Mesothelial cell of epicardium (in vitro differentiated cells): ENCODE data around the gene TEF. TPM values are rescaled to one million over a fixed set of nuclear protein-coding genes. Genes with fewer than 3 reads are reported as not detected.
"Not testable (repeated sequence)": the region's sequence is repeated elsewhere in the genome, so short reads cannot be mapped to it uniquely, and the experiment has no call there.

Source experiments
- DNase-seq, 2 experiments: peaks; one replicate each; pipeline ENCODE4 v3.0.0; 2021; ENCODE audit warnings: low spot score in 2 of 2; ENCODE audit not compliant: unreplicated experiment in 2 of 2
- H3K27ac Mint-ChIP-seq: 2 replicates; pipeline ENCODE4 v1.8.0; 2021; ENCODE audit warnings: mixed read lengths
- H3K27me3 Mint-ChIP-seq: 2 replicates; pipeline ENCODE4 v1.8.0; 2021; ENCODE audit warnings: low read depth, mixed read lengths
- H3K36me3 Mint-ChIP-seq: 2 replicates; pipeline ENCODE4 v1.8.0; 2021; ENCODE audit warnings: mixed read lengths
- H3K4me1 Mint-ChIP-seq: 2 replicates; pipeline ENCODE4 v1.8.0; 2021; ENCODE audit warnings: mixed read lengths
- H3K4me3 Mint-ChIP-seq: 2 replicates; pipeline ENCODE4 v1.8.0; 2021; ENCODE audit warnings: mild to moderate bottlenecking, moderate library complexity, mixed read lengths
- H3K9me3 Mint-ChIP-seq: 2 replicates; pipeline ENCODE4 v1.8.0; 2021; ENCODE audit warnings: mixed read lengths
- total RNA-seq: library from RNA; stranded (reverse); gene quantifications from 3 replicates; pipeline ENCODE4 v1.2.1, GENCODE V29; 2021
- TF ChIP-seq, protein P1 (sequence below): fragments of 200-600 bp; sonication (generic); IDR thresholded peaks from one replicate; pipeline ENCODE4 v1.5.0; 2021; ENCODE audit warnings: antibody characterized with exemption; ENCODE audit not compliant: unreplicated experiment

The TEF gene
- total RNA-seq, 1 donor from 2014 or later = 10.5 TPM

DNA sequence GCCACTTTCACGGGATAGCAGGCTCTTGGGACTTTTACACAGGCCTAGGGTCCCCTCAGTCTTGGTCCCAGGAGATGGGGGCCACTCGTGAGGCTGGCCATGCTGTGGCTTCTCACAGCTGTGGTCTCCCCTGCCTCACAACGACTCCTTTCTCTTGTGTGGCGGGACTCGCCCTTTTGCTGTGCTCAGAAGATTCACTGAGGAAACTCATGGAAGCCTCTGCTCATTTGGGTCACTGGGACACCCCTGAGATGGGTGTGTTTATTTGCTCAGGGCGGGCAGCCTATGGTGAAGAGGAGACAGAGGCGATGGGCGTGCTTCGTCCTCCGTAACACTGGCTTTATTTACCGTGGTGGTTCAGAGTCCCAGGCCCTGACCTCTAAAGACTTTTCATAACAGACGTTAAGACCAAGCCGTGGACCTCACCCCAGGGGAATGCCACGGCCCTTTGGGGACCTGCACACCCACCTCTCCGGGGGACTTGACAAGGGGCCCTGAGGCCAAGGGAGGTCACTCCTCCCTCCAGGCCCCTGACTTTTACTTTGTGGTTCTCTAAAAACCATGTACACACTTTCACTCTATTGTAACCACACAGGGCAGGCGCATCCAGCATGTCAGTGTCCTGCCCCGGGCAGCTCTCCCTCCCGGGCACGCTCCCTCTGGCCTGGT, 15.5 kb downstream of the TEF start:
- TF ChIP-seq, protein P1, sequence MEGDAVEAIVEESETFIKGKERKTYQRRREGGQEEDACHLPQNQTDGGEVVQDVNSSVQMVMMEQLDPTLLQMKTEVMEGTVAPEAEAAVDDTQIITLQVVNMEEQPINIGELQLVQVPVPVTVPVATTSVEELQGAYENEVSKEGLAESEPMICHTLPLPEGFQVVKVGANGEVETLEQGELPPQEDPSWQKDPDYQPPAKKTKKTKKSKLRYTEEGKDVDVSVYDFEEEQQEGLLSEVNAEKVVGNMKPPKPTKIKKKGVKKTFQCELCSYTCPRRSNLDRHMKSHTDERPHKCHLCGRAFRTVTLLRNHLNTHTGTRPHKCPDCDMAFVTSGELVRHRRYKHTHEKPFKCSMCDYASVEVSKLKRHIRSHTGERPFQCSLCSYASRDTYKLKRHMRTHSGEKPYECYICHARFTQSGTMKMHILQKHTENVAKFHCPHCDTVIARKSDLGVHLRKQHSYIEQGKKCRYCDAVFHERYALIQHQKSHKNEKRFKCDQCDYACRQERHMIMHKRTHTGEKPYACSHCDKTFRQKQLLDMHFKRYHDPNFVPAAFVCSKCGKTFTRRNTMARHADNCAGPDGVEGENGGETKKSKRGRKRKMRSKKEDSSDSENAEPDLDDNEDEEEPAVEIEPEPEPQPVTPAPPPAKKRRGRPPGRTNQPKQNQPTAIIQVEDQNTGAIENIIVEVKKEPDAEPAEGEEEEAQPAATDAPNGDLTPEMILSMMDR = no peak
- H3K4me1 Mint-ChIP-seq = no peaks in the 10 kb centered on the region

DNA sequence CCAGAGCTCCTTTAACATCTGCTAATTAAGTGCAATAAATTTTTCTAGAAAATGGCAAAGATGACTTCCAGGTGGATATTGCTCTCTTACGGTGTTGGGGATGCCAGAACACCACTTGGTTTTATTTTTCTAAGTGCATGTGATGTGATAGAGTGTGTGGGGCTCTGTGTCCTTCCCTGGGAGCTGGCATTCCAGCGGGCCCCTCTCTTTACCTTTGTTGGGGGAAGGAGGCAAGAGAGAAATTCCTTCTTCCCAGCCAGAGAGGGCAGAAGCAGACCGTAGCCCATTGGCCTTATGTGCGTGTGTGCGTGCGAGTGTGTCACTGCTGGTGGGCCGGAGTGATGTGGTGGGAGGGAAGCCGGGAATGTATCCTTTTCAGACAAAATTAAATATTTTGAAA, 17.2 kb downstream of the TEF start:
- Mint-ChIP-seq H3K27ac (no peak overlapping the region), H3K27me3 (no peaks in the 10 kb centered on the region), H3K36me3 (peaks cover 19% of the 10 kb centered on the region), H3K4me1 (peaks cover 2% of the 10 kb centered on the region), H3K4me3 (no peak overlapping the region), H3K9me3 (no peaks in the 10 kb centered on the region)
- DNase-seq = no peak
- TF ChIP-seq, protein P1 = no peak

More for the DNA sequence above, 15.5 kb downstream of the TEF start:
- no peaks in the 10 kb centered on the region for H3K27me3 Mint-ChIP-seq
- H3K4me3 Mint-ChIP-seq = no peak overlapping the region
- peaks cover 19% of the 10 kb centered on the region for H3K36me3 Mint-ChIP-seq
- no peak for DNase-seq
- peak overlapping the region; percentile 39 for H3K27ac Mint-ChIP-seq
- no peaks in the 10 kb centered on the region for H3K9me3 Mint-ChIP-seq

DNA sequence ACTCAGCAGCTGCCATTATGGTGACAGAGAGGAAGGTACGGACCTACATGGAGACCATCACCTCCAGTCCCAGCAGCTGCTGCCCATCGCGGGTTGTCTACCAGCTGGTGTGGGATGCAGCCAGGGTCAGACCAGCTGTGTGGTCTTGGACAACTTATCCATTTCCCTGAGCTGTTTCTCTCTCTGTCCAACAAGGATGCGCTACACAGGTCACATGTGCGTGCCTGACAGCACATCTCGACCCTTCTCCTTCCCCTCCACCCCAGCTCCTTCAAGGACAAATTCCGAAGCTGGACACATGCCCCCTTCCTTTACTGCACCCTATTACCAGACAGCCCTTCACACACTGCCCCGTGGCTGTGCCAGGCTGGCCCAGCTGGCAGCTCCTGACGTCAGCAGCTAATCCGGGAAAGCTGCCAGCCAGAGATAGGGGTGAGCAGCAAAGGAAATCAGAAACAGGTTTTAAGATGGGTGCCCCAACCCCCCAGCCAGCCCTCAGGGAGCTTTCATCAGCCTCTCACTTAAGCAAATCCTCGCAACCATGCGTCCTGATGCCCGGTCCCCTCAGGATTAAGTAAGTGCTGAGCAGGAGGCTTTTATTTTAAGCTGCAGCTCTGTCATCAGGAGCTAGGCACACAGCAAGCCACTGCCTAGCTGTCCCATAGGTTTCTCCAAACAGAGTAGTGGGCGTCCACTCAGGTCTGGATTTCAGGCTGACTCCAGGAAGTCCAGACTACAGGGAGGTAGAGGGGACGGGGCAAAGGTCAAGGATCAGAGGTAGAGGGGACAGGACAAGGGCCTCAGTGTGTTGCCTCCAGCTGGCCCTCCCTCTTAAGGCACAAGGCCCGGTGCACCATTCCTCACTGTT, 20.3 kb downstream of the TEF start:
- no peaks in the 10 kb centered on the region for H3K9me3 Mint-ChIP-seq

DNA sequence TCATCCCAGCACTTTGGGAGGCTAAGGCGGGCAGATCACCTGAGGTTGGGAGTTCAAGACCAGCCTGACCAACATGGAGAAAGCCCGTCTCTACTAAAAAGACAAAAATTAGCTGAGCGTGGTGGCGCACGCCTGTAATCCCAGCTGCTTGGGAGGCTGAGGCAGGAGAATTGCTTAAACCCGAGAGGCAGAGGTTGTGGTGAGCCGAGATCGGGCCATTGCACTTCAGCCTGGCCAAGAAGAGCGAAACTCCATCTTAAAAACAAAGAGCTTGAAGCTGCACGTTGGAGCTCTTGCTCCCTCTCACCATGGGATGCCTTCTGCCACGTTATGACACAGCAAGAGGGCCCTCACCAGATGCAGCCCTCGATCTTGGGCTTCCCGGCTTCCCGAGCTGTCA, 21.1 kb downstream of the TEF start:
- H3K27me3 Mint-ChIP-seq, H3K4me3 Mint-ChIP-seq, H3K4me1 Mint-ChIP-seq, DNase-seq, H3K9me3 Mint-ChIP-seq, H3K27ac Mint-ChIP-seq, H3K36me3 Mint-ChIP-seq: not testable (repeated sequence)

More for the DNA sequence above, 20.3 kb downstream of the TEF start:
- Mint-ChIP-seq H3K4me3 (no peak overlapping the region), H3K27ac (no peak overlapping the region), H3K4me1 (peaks cover 2% of the 10 kb centered on the region), H3K27me3 (no peaks in the 10 kb centered on the region), H3K36me3 (peaks cover 7% of the 10 kb centered on the region)
- no peak for DNase-seq
- TF ChIP-seq, protein P1 = no peak

DNA sequence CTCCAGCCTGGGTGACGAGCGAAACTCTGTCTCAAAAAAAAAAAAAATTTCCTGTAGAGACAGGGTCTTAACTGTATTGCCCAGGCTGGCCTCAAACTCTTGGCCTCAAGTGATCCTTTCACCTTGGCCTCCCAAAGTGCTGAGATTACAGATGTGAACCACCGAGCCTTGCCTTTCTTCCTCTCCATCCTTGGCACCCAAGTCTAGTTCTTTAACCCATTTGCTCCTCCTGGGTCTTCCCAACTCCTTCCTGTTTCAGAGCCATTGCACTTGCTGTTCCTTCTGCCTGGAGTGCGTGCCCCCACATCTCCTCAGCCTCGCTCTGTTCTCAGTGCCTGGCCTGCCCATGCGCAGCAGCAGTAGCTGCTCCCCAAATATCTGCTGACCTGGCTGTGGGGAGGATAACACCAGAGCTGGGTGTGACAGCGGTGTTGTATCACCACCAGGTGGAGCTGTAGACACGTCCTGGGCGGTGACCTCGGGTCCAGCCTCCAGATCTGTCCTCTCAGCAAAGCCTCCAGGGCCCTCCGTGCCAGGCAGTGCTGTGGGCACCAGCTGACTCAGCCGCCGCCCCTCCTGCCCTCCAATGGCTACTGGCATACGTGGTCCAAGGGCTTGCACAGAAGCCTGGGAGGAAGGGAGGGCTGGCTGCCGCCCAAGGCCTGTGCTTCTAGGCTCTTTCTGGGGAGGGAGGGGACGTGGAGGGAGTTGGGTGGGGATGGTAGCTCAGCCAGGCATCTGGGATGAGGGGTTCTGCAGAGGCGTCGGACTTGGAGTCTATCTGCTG, 22.0 kb downstream of the TEF start:
- Mint-ChIP-seq H3K9me3 (no peaks in the 10 kb centered on the region), H3K36me3 (no peaks in the 10 kb centered on the region), H3K27ac (no peak overlapping the region), H3K27me3 (no peaks in the 10 kb centered on the region), H3K4me3 (no peak overlapping the region), H3K4me1 (peaks cover 2% of the 10 kb centered on the region)
- TF ChIP-seq, protein P1 = peak; percentile 80
- peak; percentile 61 to 79 for DNase-seq
